Right ventricle myocardium inferior (tissue), 1 donor: ENCODE data around the gene CCNF. TPM values are rescaled to one million over a fixed set of nuclear protein-coding genes. Genes with fewer than 3 reads are reported as not detected.
A peak's percentile ranks its signal among the peaks of the same experiment; 100 is the strongest.
"Not testable (repeated sequence)": the region's sequence is repeated elsewhere in the genome, so short reads cannot be mapped to it uniquely, and the experiment has no call there.

Experiments used
- ATAC-seq: fragments of 200-7000 bp; cut with Tn5 transposase; one replicate; pipeline ENCODE4 v1.9.1; 2020; ENCODE audit warnings: mild to moderate bottlenecking, moderate library complexity
- DNase-seq: peaks from one replicate; pipeline ENCODE4 v3.0.0; 2021; ENCODE audit errors: missing footprints
- intact Hi-C: fragments of 100-400 bp; cut with DNase I; formaldehyde crosslinking; loops from one replicate; pipeline ENCODE4 v1.11.0; 2022
- total RNA-seq: library from RNA; stranded (reverse); fragmentation: NEBNext Ultra II Directional; extraction: Animal tissue kit (Norgen Biotek cat#: 25700); gene quantifications from one replicate; pipeline ENCODE4 v1.2.1, GENCODE V29; 2021
- donor health status: DM: no; HTN: yes; CAD: no; lungs with severe emphysema.

CCNF gene
- total RNA-seq, 1 donor from 2014 or later = 1.2 TPM

- intact Hi-C loops = no loop called here
- ATAC-seq (no peak), DNase-seq (no peak)
Measured at GRCh38 chr16:2476741-2477140, 47.5 kb downstream of the CCNF start.

DNA sequence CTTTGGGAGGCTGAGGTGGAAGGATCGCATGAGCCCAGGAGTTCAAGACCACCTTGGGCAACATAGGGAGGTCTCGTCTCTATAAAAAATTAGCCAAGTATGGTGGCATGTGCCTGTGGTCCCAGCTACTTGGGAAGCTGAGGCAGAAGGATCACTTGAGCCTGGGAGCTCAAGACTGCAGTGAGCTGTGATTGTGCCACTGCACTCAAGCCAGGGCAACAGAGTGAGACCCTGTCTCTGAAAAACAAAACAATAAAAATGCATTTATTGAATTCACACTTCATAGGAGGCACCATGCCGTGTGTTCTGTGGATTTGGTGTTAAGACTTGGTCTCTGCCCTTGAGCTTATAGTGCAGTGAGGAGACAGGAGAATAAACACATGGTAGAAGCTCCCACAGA lies 48.1 kb downstream of the CCNF start:
- no peak for ATAC-seq
- no peak for DNase-seq
- intact Hi-C loops = no loop called here

DNA sequence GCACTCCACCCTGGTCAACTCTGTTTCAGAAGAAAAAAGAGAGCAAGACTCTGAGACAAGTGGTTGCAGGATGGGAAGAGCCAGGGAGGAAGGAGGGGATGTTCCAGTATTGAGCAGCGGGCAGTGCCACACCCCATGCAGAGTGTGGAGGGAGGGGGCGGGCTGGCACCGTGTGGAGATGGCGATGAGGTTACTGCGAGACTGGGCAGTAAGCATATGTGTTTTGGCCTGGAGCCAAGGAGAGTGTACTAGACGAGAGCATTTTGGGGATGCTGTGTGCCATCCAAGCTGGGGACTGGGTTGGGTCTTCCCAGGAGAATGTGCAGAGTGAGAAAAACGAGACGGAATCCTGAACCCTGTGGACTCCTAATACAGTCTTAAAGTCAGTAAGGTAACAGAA lies 49.0 kb downstream of the CCNF start:
- no peak for ATAC-seq
- intact Hi-C loops = no loop called here
- DNase-seq = peak; percentile 39

DNA sequence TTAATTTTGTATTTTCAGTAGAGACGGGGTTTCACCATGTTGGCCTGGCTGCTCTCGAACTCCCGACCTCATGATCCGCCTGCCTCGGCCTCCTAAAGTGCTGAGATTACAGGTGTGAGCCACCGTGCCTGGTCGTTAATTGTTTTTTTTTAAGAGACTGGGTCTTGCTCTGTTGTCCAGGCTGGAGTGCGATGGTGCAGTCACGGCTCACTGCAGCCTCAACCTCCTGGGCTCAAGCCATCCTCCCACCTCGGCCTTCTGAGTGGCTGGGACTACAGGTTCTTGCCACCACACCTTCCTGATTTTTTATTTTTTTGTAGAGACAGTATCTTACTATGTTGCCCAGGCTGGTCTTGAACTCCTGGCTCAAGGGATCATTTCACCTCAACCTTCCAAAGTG lies 50.7 kb downstream of the CCNF start:
- DNase-seq, intact Hi-C loops, ATAC-seq: not testable (repeated sequence)

- intact Hi-C loops = no loop called here
- ATAC-seq = no peak
Measured at GRCh38 chr16:2480948-2481347, 51.7 kb downstream of the CCNF start.

DNA sequence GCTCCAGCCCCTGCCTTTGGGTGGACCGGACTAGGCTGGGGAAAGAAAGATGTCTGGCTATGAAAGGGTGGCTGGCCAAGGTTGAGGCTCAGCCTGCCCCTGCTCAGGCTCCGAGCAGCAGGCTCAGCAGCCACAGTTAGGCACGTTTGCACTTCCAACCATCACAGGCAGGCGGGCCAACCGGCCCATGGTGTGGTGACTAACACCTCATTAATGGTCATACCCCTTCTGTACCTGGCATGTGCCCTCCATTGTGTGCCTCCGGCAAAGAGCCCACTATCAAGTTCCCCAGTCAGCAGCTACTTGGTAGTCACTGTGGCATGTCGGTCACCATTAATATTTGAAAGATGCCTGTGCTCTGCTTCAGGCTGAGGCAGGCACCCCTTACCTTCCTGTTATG lies 52.4 kb downstream of the CCNF start:
- ATAC-seq = no peak
- intact Hi-C loops = no loop called here
- DNase-seq = peak; percentile 16

More at GRCh38 chr16:2480948-2481347, 51.7 kb downstream of the CCNF start:
- DNase-seq = peak; percentile 57

DNA sequence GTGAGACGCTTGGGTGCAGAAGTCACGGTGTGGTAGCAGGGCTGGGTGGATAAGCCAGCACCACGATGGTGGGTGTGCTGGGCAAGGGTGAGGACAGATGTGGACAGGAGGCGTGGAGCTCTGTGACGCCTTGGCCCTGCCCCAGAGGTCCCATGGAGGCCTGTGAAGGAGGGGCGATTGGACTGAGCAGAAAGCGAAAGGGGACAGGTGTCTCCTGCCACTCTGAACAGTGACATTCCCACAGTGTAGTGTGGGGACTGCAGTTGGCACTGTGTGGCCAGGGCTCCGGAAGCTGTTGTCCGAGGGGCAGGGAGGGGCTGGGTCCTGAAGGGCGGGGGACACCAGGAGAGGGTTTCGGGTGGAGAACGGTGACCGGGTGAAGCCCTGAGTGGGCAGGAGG lies 53.0 kb downstream of the CCNF start:
- intact Hi-C loops = no loop called here
- ATAC-seq (no peak), DNase-seq (peak; percentile 39)

- DNase-seq = peak; percentile 77
- intact Hi-C loops = no loop called here
- ATAC-seq = peak; percentile 64
Measured at GRCh38 chr16:2482708-2483534, 53.7 kb downstream of the CCNF start.

DNA sequence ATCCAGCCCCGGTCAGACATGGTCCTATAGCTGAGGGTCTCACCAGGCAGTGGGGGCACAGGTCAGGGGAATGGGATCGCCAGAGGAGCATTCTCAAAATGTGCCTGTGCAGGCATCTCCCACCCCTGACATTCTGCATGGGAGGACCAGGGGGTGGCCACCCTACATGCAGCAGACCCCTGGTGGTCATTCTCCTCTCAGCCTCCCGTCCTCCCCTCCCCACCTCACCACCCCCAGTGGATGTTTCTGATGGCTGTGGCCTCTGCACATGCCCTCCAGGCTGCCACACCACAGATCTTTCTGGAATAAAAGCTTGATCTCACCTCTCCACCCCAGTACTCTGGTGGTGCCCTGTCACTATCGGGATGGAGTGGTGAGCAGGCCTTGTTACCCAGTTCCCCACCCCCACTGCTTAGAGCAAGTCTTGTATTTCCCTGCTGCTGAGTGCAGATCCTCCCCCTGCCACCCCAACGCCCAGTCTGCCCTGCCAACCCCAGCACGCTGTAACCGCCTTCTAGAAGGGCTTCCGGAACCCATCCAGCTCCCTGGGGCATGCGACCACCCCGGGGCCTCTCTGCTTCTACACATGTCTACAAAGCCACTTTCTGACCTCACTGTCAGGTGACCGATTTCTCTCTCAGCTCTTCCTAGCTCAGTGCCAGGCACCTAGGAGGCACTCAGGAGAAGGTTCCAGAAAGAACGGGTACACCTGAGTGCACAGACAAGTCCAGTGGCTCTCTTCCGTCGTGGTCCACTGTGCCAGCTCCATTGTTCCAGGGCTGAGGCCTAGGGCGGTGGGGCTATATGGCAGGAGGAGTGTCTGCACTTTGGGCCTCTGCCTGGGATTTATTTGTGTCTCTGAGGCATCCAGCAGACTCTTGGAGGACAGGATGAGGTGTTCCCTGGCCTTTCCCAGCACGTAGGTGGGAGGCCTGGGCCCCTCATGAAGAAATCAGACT lies 55.0 kb downstream of the CCNF start:
- no peak for ATAC-seq
- intact Hi-C loops = no loop called here
- peak; percentile 34 for DNase-seq

DNA sequence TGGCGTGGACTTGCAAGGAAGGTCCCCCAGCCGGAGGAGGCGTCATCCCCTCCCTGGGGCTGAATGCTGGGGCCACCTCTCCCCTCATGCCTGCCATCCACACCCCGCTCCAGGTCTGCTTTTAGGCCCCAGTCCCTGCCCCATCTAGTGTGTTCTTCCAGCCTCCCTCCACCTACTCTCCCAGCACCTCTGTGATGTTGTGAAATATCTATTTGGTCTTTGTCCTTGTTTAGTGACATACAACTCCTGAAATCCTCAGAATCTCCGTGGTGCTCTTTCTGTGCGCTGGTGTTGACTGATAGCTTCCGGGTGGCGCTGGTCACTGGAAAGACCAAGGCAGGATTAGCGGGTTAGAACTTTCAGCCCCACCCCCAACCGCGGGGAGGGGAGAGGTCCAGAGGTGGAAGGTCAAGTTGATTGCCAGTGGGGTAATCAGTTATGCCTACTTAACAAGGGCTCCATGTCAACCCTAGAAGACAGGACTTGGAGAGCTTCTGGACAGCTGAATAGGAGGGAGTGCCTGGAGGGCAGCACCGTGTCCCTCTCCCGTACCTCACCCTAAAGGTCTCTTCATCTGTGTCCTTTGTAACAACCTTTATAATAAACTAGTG lies 55.8 kb downstream of the CCNF start:
- DNase-seq = peak; percentile 32
- intact Hi-C loops = no loop called here
- ATAC-seq = no peak

DNA sequence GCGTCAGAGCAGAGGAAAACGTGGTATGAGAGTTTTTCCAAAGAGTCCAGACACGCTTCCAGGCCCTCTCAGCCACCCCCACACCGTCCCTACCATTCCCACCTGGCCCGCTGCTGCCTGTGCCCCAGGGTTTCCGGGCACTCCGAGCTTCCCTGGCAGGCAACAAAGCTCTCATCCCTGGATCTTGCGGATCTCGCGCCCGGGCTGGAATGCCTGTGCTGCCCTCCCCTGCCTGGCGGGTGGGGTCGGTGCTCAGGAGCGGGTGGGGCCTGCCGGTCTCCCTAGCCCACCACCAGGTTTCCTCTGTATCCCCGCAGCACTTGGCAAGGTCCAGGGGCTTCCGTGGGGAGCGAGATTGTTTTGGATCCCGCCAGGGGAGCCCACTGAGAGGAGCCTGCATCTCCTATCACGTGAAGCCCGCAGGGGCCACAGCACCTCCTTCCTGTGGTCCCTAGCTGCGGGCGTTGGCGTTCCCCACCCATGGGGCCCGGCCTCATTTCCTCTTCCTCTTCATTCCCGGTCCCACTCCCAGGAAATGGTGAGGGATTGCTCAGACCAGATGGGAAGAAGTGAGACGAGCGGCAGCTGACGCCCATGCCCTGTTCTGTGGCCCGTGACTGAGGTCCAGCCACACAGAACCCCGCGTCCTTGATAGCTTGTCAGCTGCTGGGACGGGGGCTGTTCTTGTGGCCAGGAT lies 56.7 kb downstream of the CCNF start:
- ATAC-seq = no peak
- intact Hi-C loops = no loop called here
- DNase-seq = peak; percentile 45

- intact Hi-C loops = no loop called here
- ATAC-seq (peak; percentile 69), DNase-seq (peak; percentile 74)
Measured at GRCh38 chr16:2486645-2487516, 57.6 kb downstream of the CCNF start.

- intact Hi-C loops = no loop called here
- DNase-seq (peak; percentile 11), ATAC-seq (no peak)
Measured at GRCh38 chr16:2487517-2487842, 58.2 kb downstream of the CCNF start.

GRCh38 chr16:2487903-2488531 lies 58.8 kb downstream of the CCNF start:
- ATAC-seq (no peak), DNase-seq (peak; percentile 43)
- intact Hi-C loops = no loop called here

DNA sequence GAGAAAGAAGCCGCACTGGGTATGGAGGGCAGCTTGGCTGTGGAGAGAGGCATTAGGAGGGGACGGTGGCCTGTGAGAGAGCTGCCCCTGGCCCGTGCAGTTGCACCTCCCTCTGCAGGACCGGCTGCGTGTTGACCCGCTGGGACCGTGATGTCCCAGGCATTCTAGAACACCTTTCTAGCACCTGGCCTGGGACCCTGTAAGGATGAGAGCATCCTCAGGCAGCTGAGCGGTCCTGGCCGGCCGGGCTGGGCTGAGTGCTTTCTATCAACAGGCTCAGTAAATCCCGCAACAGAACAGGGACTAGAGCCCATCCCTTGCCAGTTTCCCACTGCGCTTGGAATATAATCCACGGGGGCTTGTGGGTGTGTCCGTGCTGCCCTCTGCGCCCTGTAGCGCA lies 60.3 kb downstream of the CCNF start:
- intact Hi-C loops = no loop called here
- ATAC-seq (no peak), DNase-seq (peak; percentile 46)

GRCh38 chr16:2490190-2491105 lies 61.2 kb downstream of the CCNF start:
- ATAC-seq (no peak), DNase-seq (peak; percentile 62)
- intact Hi-C loops = no loop called here

GRCh38 chr16:2492292-2492691 lies 63.0 kb downstream of the CCNF start:
- ATAC-seq (no peak), DNase-seq (no peak)
- intact Hi-C loops = no loop called here
